ENCODE results near the gene DHRSX.

DHRSX gene

GRCh38 chrX:2184089-2184488, 316.7 kb downstream of the DHRSX start:
- no peak for DNase-seq

GRCh38 chrX:2183193-2183725, 317.5 kb downstream of the DHRSX start:
- DNase-seq = no peak

GRCh38 chrX:2177541-2177940, 323.2 kb downstream of the DHRSX start:
- no peak for DNase-seq

- no peak for DNase-seq
Measured at GRCh38 chrX:2176733-2177132, 324.0 kb downstream of the DHRSX start.

- no peak for DNase-seq
Measured at GRCh38 chrX:2176274-2176673, 324.5 kb downstream of the DHRSX start.

GRCh38 chrX:2172359-2172758, 328.4 kb downstream of the DHRSX start:
- no peak for DNase-seq
